Kidney epithelial cell (primary cell): Measurements from ENCODE around the gene KATNAL2. TPM values are rescaled to one million over a fixed set of nuclear protein-coding genes. Genes with fewer than 3 reads are reported as not detected.

Experiments
- DNase-seq: peaks from one replicate; pipeline ENCODE4 v3.0.0-alpha.2; 2010; ENCODE audit warnings: low read depth
- H3K27me3 ChIP-seq: 2 replicates; pipeline ENCODE4 v1.6.0; 2011; ENCODE audit warnings: low read length; ENCODE audit not compliant: control insufficient read depth, insufficient read depth
- H3K36me3 ChIP-seq: 2 replicates; pipeline ENCODE4 v1.5.1; 2011; ENCODE audit warnings: low read length; ENCODE audit not compliant: control insufficient read depth, insufficient read depth
- H3K4me3 ChIP-seq: 2 replicates; pipeline ENCODE4 v1.5.1; 2011; ENCODE audit warnings: low read depth, mild to moderate bottlenecking, control low read depth, low read length
- CTCF ChIP-seq: IDR thresholded peaks from 2 replicates; pipeline ENCODE4 v1.5.1; 2011; ENCODE audit warnings: mild to moderate bottlenecking, moderate library complexity, low read length, control low read depth, inconsistent platforms; ENCODE audit not compliant: insufficient read depth, poor library complexity, severe bottlenecking
- total RNA-seq: library from RNA; depleted of rRNA; stranded (reverse); fragments of >200 nt; gene quantifications from 2 replicates; pipeline ENCODE4 v1.2.3, GENCODE V29; 2015

KATNAL2 gene
- total RNA-seq, 1 donor from 2014 or later = 0.88 TPM

GRCh38 chr18:47110492-47111274, 193.3 kb downstream of the KATNAL2 start:
- TF ChIP-seq CTCF = no peak
- Histone ChIP-seq H3K4me3 (no peak overlapping the region), H3K27me3 (no peaks in the 10 kb centered on the region), H3K36me3 (no peaks in the 10 kb centered on the region)
- no peak for DNase-seq

GRCh38 chr18:47113796-47114540, 196.6 kb downstream of the KATNAL2 start:
- no peaks in the 10 kb centered on the region for H3K36me3 ChIP-seq
- TF ChIP-seq CTCF = no peak
- H3K27me3 ChIP-seq = no peaks in the 10 kb centered on the region
- DNase-seq = no peak
- H3K4me3 ChIP-seq = no peak overlapping the region

GRCh38 chr18:47115205-47115604, 197.8 kb downstream of the KATNAL2 start:
- Histone ChIP-seq H3K36me3 (no peaks in the 10 kb centered on the region), H3K4me3 (no peak overlapping the region), H3K27me3 (no peaks in the 10 kb centered on the region)
- no peak for TF ChIP-seq CTCF
- DNase-seq = no peak

GRCh38 chr18:47118981-47119380, 201.6 kb downstream of the KATNAL2 start:
- H3K4me3 ChIP-seq = no peak overlapping the region
- H3K27me3 ChIP-seq = no peaks in the 10 kb centered on the region
- no peak for TF ChIP-seq CTCF
- DNase-seq = no peak
- H3K36me3 ChIP-seq = no peaks in the 10 kb centered on the region

- no peak for TF ChIP-seq CTCF
- H3K4me3 ChIP-seq = no peak overlapping the region
- no peak for DNase-seq
- H3K27me3 ChIP-seq = no peaks in the 10 kb centered on the region
- H3K36me3 ChIP-seq = no peaks in the 10 kb centered on the region
Measured at GRCh38 chr18:47120428-47120827, 203.0 kb downstream of the KATNAL2 start.
